DMS153 (cell line): ENCODE measurements around the gene ECT2.
"Not testable (repeated sequence)": the region's sequence is repeated elsewhere in the genome, so short reads cannot be mapped to it uniquely, and the experiment has no call there.

Source experiments
- DNase-seq: peaks from one replicate; lab custom pipeline; 2025; lab: John Stamatoyannopoulos, UW

The ECT2 gene

GRCh38 chr3:172750368-172751174 lies at the start of gene ECT2:
TSS of gene ECT2 (plus strand) at chr3:172750726. CDS start at chr3:172754531, 3,805 bp downstream.
- DNase-seq = peak; percentile 100

DNA sequence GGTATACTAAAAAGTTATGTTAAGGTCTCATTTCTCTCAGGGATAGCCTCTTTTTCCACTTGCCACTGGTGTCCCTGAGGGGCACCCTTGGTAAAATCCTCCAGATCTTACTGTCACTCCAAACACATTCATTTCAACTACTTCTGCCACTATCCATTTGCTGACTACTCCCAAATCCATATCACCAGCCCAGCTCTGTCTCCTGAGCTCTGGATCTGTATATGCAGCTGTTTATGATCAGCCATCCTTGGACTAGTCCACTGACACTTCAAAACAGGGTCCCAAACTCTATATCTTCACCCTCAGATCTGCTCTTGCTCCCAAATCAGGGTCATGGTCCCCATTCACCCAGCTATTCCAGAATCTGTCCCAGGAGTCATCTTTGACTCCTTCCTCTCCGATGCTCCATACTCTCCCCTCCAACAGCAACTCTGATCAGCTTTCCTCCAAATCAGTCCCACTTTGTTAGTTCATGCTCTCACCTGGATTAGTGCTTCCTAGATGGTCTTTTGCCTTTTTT lies 49.5 kb upstream of the ECT2 start:
- no peak for DNase-seq

- no peak for DNase-seq
Measured at GRCh38 chr3:172701751-172702150, 48.8 kb upstream of the ECT2 start.

DNA sequence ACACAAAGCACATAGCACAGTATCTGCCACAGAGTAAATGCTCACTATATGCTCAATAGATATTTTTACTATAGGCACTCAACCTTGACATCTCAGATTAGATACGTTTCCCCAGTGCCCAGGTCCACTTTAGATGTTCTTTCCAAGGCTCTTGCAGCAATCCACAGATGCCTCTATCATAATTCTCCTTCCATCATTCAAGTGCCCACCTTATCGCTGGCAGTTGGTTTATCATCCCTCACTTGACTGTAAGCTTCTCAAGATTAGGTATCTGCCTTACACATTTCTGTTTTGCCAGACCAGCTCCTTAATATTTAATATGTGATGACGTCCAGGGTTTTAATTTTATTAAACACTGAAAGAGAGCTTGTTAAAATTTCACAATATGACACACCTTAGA lies 48.3 kb upstream of the ECT2 start:
- DNase-seq = no peak

DNA sequence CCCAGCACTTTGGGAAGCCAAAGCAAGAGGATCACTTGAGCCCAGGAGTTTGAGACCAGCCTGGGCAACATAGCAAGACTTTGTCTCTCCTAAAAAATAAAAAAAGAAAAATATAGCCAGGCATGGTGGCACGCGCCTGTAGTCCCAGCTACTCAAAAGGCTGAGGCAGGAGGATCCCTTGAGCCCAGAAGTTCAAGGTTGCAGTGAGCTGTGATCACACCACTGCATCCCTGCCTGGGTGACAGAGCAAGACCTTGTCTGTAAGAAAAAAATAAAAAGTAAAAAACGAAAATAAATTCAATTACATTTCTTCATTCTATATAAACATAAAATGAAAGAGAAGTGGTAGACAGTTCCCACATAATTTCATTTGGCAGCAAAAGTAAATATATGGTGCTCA lies 47.8 kb upstream of the ECT2 start:
- DNase-seq = not testable (repeated sequence)

- DNase-seq = no peak
Measured at GRCh38 chr3:172704001-172704400, 46.5 kb upstream of the ECT2 start.

DNA sequence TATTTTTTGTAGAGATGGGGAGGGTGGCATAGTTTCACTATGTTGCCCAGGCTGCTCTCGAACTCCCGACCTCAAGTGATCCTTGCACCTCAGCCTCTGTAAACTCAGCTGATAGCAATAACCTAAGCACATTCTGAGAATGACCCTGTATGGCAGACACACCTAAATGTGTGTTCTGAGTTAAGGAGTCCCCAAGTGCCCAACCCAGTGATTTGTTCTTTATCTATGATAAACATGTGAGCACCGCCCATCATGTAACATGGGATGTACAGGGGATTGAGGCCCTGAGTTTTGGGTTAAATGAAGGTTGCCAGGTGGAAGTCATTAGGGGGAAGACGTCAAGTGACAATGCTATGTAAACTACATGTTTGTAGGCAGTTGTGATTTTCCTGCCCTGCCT lies 45.4 kb upstream of the ECT2 start:
- no peak for DNase-seq

DNA sequence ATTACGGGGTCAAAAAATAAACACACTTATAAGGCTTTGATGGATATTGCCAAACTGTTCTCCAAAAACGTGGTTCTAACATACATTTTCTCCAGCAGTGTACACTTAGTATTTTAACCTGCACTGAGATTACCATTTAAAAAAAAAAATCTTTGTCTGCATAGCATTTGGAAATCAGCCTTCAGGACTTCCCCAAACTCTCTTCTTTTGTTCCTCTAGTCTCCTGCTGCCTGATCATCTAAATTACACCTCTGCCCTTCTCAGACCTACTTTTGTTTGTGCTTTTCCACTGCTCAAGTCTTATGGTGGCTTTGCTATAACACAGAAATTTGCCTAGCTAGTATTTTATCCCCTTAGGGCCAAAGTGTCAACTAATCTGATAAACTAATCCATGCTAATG lies 43.5 kb upstream of the ECT2 start:
- no peak for DNase-seq

- no peak for DNase-seq
Measured at GRCh38 chr3:172707967-172708366, 42.6 kb upstream of the ECT2 start.

DNA sequence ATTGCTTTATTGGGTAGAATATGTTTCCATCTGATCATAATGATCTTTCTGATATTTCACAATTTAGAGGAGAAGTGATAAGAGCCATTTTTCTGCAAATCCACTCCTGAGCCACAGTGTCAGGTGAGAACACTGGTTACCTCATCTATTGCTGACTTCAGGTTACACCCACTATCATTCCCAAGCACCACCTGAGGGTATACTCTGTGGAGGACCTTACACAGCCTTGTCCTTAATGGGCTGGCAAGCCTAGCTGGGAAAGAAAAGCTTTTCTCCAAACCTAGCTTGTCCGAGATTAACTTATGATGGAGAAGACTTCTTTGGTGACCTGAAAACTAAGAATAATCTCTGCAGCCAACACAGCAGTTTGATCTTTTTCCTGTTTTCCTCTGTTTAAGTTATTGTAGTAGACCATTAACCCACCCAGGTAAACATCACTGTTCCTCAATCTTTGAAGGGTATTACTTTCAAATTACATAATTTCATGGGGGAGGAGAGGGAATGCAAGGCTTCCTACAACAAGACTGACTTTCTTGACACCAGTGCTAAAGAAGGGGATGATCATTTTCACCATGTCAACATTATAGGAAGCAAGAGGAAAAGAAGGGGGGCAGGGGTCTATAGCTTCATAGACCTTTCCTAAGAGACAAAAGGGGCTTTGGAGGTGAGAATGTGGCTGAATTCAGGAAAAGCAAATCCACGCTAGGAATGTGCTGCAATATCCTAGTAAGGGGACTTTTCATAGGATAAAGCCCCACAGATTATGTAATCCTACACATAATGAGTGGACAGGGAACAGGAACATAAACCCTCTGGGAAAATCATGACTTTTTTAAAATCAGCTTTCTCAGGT lies 41.4 kb upstream of the ECT2 start:
- DNase-seq = no peak

DNA sequence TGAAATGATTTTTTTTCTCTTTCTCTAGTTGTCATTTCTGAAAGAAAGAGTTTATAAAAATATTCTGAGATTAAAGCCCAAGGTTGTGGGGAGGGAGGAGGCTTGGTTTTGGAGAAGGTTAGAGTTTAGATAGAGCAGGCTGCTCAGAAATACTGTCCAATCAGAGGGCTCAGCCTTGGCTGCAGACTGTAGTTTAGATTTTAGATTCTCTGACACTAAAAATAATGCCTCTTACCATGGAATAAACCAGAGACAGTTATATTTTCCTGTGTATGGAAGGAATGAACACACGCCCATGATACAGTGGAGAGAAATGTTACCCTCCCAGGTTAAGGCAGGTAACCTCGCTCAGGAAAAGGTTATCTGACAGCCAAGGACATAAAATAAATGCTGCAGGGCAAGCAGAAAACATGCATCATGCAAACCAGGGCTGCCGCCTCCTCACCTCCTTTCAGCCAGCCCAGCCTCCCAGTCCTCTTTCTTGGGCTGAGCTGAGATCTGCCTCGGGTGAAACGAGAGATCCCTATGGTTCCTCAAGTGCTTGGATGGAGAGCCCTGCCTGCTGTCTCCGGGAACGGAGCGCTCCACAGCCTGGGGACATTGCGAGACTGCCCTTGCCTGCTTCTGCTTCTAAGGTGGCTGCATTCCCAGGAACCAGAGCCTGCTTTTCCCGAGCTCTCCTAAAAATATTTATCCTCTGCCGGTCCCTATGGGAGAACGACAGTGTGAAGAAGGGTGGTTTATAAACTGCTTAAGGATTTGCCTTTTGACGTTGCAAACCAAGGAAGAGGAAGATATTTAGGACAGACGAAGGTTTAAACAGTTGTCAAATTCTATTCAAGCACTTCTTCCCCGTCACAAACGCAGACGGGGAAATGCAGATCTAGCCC lies 40.5 kb upstream of the ECT2 start:
- DNase-seq = no peak

DNA sequence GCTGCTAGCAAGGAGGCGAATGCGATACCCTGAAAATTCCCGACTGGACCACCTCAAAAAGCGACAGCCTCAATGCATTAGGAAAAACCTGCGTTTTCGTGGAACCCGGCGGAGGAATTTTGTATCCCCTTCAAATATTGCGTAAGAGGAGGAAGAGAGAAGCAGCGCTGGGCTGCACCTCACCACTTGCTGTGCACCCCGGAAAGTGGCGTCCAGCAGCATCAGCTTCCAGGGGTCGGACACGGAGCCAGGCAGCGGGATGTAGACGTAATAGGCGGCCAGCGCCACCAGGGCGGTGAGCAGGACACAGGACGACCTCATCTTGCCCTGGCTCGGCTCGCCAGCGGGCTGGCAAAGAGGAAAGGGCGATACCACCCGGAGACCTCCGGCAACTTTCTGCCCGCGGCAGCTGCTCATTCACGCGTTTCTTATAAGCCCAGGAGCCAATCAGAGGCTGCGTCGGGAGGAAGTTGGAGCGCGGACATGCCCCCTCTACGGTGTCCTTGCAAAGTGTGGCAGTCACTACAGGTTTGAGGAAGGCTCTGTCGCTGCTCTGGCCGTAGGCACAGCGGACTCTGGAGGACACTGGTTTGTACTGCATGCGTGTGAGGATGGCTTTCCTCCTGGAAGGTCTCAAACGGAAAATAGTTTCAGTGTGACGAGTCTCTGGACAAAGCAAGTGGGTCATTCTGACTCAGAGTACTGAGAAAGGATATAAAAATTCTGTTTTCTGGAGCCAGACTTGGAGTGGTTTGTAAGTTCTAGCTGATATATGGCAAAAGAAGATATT lies 39.7 kb upstream of the ECT2 start, which contains the start of gene NCEH1:
NCEH1 (minus strand) TSS at position 404 of the 790 bp plus-strand sequence; CDS start at position 321, 83 bp downstream.
- DNase-seq = peak; percentile 95

DNA sequence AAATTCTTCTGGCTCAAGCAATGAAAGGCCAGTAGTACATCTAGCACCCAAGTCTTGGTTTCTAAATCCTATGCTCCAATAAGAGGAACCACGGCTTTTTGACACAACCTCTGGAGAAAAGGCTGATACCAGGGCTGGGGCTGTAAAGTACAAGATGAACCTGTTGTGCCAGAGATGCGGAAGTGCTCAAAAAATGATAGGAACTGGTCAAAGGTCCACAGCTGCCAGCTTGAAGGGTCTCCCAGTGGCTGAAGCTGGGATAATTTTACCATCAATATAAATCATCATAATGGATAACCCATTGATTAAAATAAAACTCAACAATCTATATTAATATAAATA lies 39.1 kb upstream of the ECT2 start:
- no peak for DNase-seq

GRCh38 chr3:172713316-172713715 lies 37.2 kb upstream of the ECT2 start:
- no peak for DNase-seq

GRCh38 chr3:172716476-172716875 lies 34.0 kb upstream of the ECT2 start:
- DNase-seq = no peak

DNA sequence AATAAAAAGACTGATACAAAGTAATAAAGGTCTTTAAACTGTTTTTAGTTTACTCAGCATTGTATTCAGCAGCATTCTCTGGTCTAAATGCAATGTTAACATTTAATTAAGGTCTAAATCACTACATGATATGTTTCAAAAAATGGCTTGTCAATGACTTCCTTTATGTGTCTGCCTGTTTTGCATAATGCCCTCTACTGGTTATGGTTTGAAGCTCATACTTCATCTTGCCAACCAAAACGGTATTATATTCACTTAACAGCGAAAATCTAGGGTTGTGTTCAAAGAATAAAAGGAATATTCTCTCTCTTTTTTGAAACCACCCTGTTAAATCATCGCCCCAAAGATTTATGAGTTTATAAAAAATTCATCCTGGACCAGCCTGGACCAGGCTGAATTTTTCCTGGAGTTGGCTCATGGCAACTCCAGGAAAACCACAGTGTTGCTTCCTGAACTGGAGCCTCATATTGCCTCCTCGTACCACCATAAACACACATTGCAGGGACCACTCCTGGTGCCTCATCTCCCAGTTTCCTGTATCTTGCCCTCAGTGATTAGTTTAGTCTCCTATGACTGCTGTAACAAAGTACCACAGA lies 32.9 kb upstream of the ECT2 start:
- no peak for DNase-seq

- DNase-seq = not testable (repeated sequence)
Measured at GRCh38 chr3:172722536-172723040, 27.9 kb upstream of the ECT2 start.

DNA sequence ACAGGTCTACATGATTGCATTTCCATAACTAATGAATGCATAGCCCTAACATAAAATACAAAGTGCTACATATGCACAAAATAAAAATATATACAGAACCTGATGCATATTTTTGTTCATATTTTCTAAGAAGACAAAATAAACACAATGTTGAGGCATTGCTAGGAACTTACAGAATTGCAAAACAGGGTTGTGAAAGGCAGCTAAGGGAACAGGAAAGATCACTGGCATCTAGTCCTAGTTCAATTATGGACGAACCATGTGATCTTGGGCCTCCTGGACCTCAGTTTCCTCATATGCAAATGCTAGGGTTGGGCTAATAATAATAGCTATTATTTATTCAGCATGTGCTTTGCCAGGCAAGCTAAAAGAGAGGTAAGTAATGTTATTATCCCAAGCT lies 24.1 kb upstream of the ECT2 start:
- DNase-seq = no peak

DNA sequence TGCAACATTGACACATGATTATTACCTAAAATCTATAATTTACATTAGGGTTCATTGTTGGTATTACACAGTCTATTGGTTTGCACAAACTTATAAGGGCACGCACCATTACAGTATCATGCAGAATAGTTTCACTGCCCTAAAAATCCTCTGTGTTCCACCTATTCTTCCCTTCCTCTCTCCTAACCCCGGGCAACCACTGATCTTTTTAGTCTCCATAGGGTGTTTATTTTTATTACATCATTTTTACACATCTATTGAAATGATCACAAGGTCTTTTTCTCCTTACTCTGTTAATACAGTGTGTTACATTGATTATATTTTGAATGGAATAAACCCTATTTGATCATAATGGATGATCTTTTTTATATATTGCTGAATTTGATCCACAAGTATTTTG lies 15.5 kb upstream of the ECT2 start:
- DNase-seq = no peak

DNA sequence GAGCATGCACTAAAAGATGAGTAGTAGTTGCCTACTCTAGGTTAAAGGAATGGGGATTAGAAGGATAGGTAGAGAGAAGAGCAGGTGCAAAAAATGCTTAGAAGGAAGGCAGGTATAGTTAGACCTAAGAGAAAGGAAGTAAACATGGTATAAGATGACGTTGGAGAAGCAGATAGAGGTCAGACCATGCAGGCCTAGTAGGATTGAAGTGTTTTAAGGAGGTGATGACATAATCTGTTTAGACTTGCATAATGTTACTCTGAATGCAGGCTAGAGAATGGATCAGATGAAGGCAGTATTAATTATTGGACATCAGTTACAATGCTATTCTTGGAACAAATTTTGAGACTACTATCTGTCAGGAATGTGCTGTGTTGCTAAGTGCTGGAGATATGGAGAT lies 11.1 kb upstream of the ECT2 start:
- no peak for DNase-seq

DNA sequence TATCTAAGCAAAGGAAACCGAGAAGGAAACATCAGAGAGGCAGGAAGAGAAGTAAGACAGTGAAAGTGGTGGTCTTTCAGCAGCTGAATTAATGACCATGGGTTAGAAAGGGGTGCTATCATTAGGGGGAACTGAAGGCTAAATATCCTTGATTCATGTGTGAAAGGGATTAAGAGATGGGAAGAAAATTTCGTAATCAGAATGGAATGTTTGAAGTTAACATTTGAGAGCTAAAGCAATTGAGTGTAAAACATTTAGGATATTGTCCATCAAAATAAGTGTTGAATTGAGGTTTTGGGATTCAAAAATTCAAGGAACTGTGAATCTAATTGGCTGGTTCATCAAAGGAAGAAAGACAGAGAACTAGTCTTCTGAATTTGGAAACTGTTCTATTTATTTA lies 4.1 kb upstream of the ECT2 start:
- DNase-seq = no peak
